Activated T-helper 9 cell treated with anti-CD3 and anti-CD28 coated beads, Interleukin-2, amount 50 U/mL, for 16 hours (primary cell): ENCODE measurements around the gene S100A10.

Experiments used
- DNase-seq: peaks from one replicate; pipeline ENCODE4 v3.0.0-alpha.2; 2020; ENCODE audit warnings: low read depth

Gene S100A10

GRCh38 chr1:151986501-151987190 is 7.0 kb downstream of the S100A10 start:
- no peak for DNase-seq

- no peak for DNase-seq
Measured at GRCh38 chr1:151985768-151986167, 7.9 kb downstream of the S100A10 start.

- DNase-seq: no peak
Measured at GRCh38 chr1:151985270-151985669, 8.4 kb downstream of the S100A10 start.

- DNase-seq: no peak
Measured at GRCh38 chr1:151984313-151984956, 9.2 kb downstream of the S100A10 start.

- no peak for DNase-seq
Measured at GRCh38 chr1:151982300-151983005, 11.2 kb downstream of the S100A10 start.

GRCh38 chr1:151981178-151981525 is 12.5 kb downstream of the S100A10 start:
- no peak for DNase-seq

GRCh38 chr1:151980287-151981177 is 13.1 kb downstream of the S100A10 start:
- DNase-seq: no peak

GRCh38 chr1:151978922-151979321 is 14.7 kb downstream of the S100A10 start:
- DNase-seq: no peak

GRCh38 chr1:151977662-151978230 is 15.9 kb downstream of the S100A10 start:
- no peak for DNase-seq

GRCh38 chr1:151976858-151977257 is 16.8 kb downstream of the S100A10 start:
- no peak for DNase-seq

- no peak for DNase-seq
Measured at GRCh38 chr1:151976015-151976343, 17.7 kb downstream of the S100A10 start.

GRCh38 chr1:151975311-151976014 is 18.2 kb downstream of the S100A10 start:
- DNase-seq: no peak

- no peak for DNase-seq
Measured at GRCh38 chr1:151972542-151973248, 21.0 kb downstream of the S100A10 start.

- DNase-seq: no peak
Measured at GRCh38 chr1:151970626-151971025, 23.0 kb downstream of the S100A10 start.

GRCh38 chr1:151970128-151970527 is 23.5 kb downstream of the S100A10 start:
- no peak for DNase-seq

GRCh38 chr1:151968791-151969399 is 24.8 kb downstream of the S100A10 start:
- DNase-seq: no peak

GRCh38 chr1:151968058-151968457 is 25.6 kb downstream of the S100A10 start:
- no peak for DNase-seq

- DNase-seq: no peak
Measured at GRCh38 chr1:151967091-151967490, 26.6 kb downstream of the S100A10 start.

GRCh38 chr1:151966061-151966460 is 27.6 kb downstream of the S100A10 start:
- DNase-seq: no peak

GRCh38 chr1:151964510-151964909 is 29.1 kb downstream of the S100A10 start:
- no peak for DNase-seq
